PC-3 (cell line): ENCODE data around the gene DHODH. TPM values are rescaled to one million over a fixed set of nuclear protein-coding genes. Genes with fewer than 3 reads are reported as not detected.

ENCODE experiments used
- ATAC-seq: fragments of 200-7000 bp; cut with Tn5 transposase; 2 replicates; pipeline ENCODE4 v1.9.1; 2020; ENCODE audit warnings: mild to moderate bottlenecking, moderate library complexity
- BruUV-seq: library from RNA; stranded (reverse); fragments of 400-500 nt; replicated peaks from 2 replicates; lab custom pipeline; 2021; lab: Mats Ljungman, UMichigan
- CTCF ChIA-PET: fragments of 300-600 bp; sonication (Branson Sonifier 250); formaldehyde crosslinking; loops from one replicate; lab custom pipeline; 2022; ENCODE audit warnings: antibody characterized with exemption; lab: Charles Lee
- POLR2A ChIA-PET: fragments of 300-600 bp; sonication (Branson Sonifier 250); formaldehyde crosslinking; loops from one replicate; lab custom pipeline; 2022; ENCODE audit warnings: antibody characterized with exemption; ENCODE audit not compliant: unreplicated experiment; lab: Charles Lee
- DNase-seq: peaks from one replicate; pipeline ENCODE4 v3.0.0-alpha.2; 2015
- H2AFZ ChIP-seq: fragments of 300-600 bp; sonication (generic); 2 replicates; pipeline ENCODE4 v1.6.0; 2016; ENCODE audit warnings: antibody characterized with exemption, low read length
- H3F3A ChIP-seq: fragments of 300-600 bp; sonication (generic); one replicate; pipeline ENCODE4 v1.6.0; 2017; ENCODE audit warnings: antibody characterized with exemption, low read length, control low read depth, mild to moderate bottlenecking; ENCODE audit not compliant: unreplicated experiment
- H3K27ac ChIP-seq: fragments of 300-600 bp; sonication (generic); 2 replicates; pipeline ENCODE4 v1.5.1; 2016; ENCODE audit warnings: mild to moderate bottlenecking, low read length
- H3K27me3 ChIP-seq: fragments of 300-600 bp; sonication (generic); 2 replicates; pipeline ENCODE4 v1.6.1; 2016; ENCODE audit warnings: low read length, mixed read lengths
- H3K36me3 ChIP-seq: fragments of 300-600 bp; sonication (generic); 2 replicates; pipeline ENCODE4 v1.6.1; 2016; ENCODE audit warnings: low read depth, mixed run types, low read length, mixed read lengths
- H3K4me1 ChIP-seq: fragments of 300-600 bp; sonication (generic); 2 replicates; pipeline ENCODE4 v1.5.1; 2016; ENCODE audit warnings: low read length; ENCODE audit not compliant: insufficient read depth
- H3K4me2 ChIP-seq: fragments of 300-600 bp; sonication (generic); 2 replicates; pipeline ENCODE4 v1.6.0; 2016; ENCODE audit warnings: low read length
- H3K4me3 ChIP-seq: fragments of 300-600 bp; sonication (generic); 2 replicates; pipeline ENCODE4 v1.5.1; 2016; ENCODE audit warnings: mild to moderate bottlenecking, low read length, mixed read lengths
- H3K79me2 ChIP-seq: fragments of 300-600 bp; sonication (generic); 2 replicates; pipeline ENCODE4 v1.6.1; 2017; ENCODE audit warnings: low read length, mixed read lengths
- H3K9ac ChIP-seq: fragments of 300-600 bp; sonication (generic); 2 replicates; pipeline ENCODE4 v1.6.0; 2016; ENCODE audit warnings: mild to moderate bottlenecking, low read length
- H3K9me2 ChIP-seq: fragments of 300-600 bp; sonication (generic); replicated peaks from 2 replicates; pipeline ENCODE4 v1.6.1; 2016; ENCODE audit warnings: mixed run types, low read length, mixed read lengths
- H3K9me3 ChIP-seq: fragments of 300-600 bp; sonication (generic); 2 replicates; pipeline ENCODE4 v1.6.1; 2016; ENCODE audit warnings: low read length, mixed read lengths
- H4K20me1 ChIP-seq: fragments of 300-600 bp; sonication (generic); 2 replicates; pipeline ENCODE4 v1.6.1; 2016; ENCODE audit warnings: low read length, mixed read lengths
- EZH2 ChIP-seq: fragments of 300-600 bp; sonication (generic); IDR thresholded peaks from one replicate; pipeline ENCODE4 v1.6.1; 2017; ENCODE audit warnings: antibody characterized with exemption, mild to moderate bottlenecking, low read length; ENCODE audit not compliant: unreplicated experiment
- EZH2phosphoT487 ChIP-seq: fragments of 300-600 bp; sonication (generic); IDR thresholded peaks from 2 replicates; pipeline ENCODE4 v1.6.1; 2018; ENCODE audit warnings: mild to moderate bottlenecking, antibody characterized with exemption, low read length, borderline replicate concordance
- intact Hi-C: fragments of 100-400 bp; cut with micrococcal nuclease; formaldehyde crosslinking; loops from 2 replicates; pipeline ENCODE4 v1.9.0; 2023
- total RNA-seq: library from RNA; depleted of rRNA; stranded (reverse); fragments of >200 nt; gene quantifications from 2 replicates; pipeline ENCODE4 v1.2.3, GENCODE V29; 2014
- TF ChIP-seq, protein P1 (sequence below): fragments of 300-600 bp; sonication (generic); conservative IDR thresholded peaks from 2 replicates; pipeline ENCODE4 v1.5.1; 2017; ENCODE audit warnings: antibody characterized with exemption, low read depth, mild to moderate bottlenecking, low read length

DHODH gene
- total RNA-seq, 1 experiment from 2014 or later, result 11.1 TPM

DNA sequence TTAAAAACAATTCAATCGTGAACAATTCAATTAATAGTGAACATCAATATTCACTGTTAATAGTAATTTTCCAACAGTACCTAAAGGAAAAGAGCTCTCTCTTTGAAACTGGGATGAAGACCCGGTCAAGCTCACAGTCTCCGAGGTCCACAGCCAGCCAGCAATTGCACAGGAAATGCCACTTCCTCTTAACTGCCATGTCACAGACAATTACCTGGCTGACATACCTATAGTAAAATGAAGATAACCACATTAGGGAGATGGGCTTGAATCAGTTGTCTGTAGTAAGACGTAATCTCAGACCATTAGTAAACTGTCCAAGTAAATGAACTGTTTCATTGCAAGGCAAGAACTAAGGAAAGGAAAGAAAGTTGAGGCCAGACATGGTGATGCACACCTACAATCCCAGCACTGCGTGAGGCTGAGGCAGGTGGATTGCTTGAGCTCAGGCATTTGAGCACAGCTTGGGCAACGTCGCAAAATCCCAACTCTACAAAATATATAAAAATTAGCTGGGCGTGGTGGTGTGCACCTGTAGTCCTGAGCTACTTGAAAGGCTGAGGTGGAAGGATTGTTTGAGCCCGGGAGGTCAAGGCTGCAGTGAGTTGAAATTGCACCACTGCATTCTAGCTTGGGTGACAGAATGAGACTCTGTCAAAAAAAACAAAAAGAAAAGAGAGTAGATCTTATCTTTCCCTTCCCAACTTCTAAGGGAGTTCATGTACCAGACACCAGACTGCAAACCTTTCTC lies 45.2 kb upstream of the DHODH start:
- Histone ChIP-seq H3K36me3 (no peaks in the 10 kb centered on the region), H3K9me3 (no peaks in the 10 kb centered on the region), H2AFZ (no peak overlapping the region), H3K9me2 (no peaks in the 10 kb centered on the region), H3K27me3 (no peaks in the 10 kb centered on the region), H3K9ac (no peak overlapping the region), H3K27ac (no peak overlapping the region), H3K4me3 (no peak overlapping the region), H4K20me1 (no peaks in the 10 kb centered on the region), H3K4me2 (no peak overlapping the region), H3K79me2 (no peaks in the 10 kb centered on the region), H3F3A (no peaks in the 10 kb centered on the region), H3K4me1 (no peaks in the 10 kb centered on the region)
- ChIA-PET POLR2A (interaction anchor here (0.8 kb wide), 1 partner anchor 190 kb away, joined by 4 read pairs; no protein-coding TSS in a partner anchor), CTCF (no interaction called here)
- intact Hi-C loops, result loop anchor here (5.0 kb wide), 1 partner anchor 81 kb away; the partner anchor contains the start of gene ZNF821
- TF ChIP-seq, protein P1, sequence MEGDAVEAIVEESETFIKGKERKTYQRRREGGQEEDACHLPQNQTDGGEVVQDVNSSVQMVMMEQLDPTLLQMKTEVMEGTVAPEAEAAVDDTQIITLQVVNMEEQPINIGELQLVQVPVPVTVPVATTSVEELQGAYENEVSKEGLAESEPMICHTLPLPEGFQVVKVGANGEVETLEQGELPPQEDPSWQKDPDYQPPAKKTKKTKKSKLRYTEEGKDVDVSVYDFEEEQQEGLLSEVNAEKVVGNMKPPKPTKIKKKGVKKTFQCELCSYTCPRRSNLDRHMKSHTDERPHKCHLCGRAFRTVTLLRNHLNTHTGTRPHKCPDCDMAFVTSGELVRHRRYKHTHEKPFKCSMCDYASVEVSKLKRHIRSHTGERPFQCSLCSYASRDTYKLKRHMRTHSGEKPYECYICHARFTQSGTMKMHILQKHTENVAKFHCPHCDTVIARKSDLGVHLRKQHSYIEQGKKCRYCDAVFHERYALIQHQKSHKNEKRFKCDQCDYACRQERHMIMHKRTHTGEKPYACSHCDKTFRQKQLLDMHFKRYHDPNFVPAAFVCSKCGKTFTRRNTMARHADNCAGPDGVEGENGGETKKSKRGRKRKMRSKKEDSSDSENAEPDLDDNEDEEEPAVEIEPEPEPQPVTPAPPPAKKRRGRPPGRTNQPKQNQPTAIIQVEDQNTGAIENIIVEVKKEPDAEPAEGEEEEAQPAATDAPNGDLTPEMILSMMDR, result no peak
- TF ChIP-seq EZH2phosphoT487 (no peak), EZH2 (no peak)
- no TSS peak for BruUV-seq
- DNase-seq, result no peak
- no peak for ATAC-seq

DNA sequence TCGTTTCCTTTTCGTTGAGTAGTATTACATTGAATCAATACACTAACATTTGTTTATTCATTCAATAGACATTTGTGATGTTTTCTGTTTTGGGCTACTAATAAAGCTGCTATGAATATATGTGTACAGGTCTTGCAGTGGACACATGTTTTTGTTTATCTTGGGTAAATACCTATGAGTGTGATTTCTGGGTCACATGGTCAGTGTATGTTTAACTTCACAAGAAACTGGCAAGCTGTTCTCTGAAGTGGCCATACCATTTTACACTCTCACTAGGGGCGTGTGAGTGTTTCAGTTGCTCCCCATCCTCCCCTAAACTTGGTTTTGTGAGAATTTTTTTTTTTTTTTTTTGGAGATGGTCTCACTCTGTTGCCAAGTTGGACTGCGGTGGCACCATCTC lies 43.3 kb upstream of the DHODH start:
- no peaks in the 10 kb centered on the region for H3K79me2 ChIP-seq
- no peak overlapping the region for H3K27ac ChIP-seq
- no peaks in the 10 kb centered on the region for H3K9me2 ChIP-seq
- no peak overlapping the region for H2AFZ ChIP-seq
- ChIA-PET CTCF (no interaction called here), POLR2A (no interaction called here)
- no peak overlapping the region for H3K4me2 ChIP-seq
- no peak overlapping the region for H3K9ac ChIP-seq
- TF ChIP-seq, protein P1, result no peak
- TF ChIP-seq EZH2phosphoT487 (no peak), EZH2 (no peak)
- no peaks in the 10 kb centered on the region for H3F3A ChIP-seq
- no peaks in the 10 kb centered on the region for H3K36me3 ChIP-seq
- ATAC-seq (no peak), DNase-seq (no peak)
- no peaks in the 10 kb centered on the region for H4K20me1 ChIP-seq
- no peaks in the 10 kb centered on the region for H3K27me3 ChIP-seq
- H3K4me3 ChIP-seq, result no peak overlapping the region
- no peaks in the 10 kb centered on the region for H3K4me1 ChIP-seq
- no TSS peak for BruUV-seq
- intact Hi-C loops, result no loop called here
- H3K9me3 ChIP-seq, result no peaks in the 10 kb centered on the region

DNA sequence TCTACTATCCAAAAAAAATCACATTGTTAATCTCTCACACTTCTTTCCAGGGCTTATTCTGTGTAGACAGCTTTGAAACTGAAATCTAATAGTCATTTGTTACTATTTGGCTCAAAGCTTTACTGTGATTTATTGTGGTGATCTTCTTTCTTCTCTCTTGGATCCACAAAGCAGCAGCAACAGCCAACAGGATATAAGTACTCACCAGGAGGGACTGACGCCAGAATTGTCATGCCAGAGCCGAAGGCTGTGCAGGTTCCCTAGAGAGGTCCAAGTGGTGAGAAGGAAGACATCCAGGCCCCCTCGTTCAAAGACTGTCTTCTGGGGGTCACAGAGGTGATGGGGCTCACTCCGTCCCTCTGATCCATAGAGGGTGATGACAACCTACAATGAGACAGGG lies 41.6 kb upstream of the DHODH start:
- Histone ChIP-seq H3K27ac (no peak overlapping the region), H3K79me2 (no peaks in the 10 kb centered on the region), H3K36me3 (no peaks in the 10 kb centered on the region), H4K20me1 (no peaks in the 10 kb centered on the region), H3K4me3 (no peak overlapping the region), H3K4me1 (no peaks in the 10 kb centered on the region), H3K27me3 (no peaks in the 10 kb centered on the region), H3F3A (no peaks in the 10 kb centered on the region), H3K9ac (no peak overlapping the region), H3K9me3 (no peaks in the 10 kb centered on the region), H2AFZ (no peak overlapping the region), H3K9me2 (no peaks in the 10 kb centered on the region), H3K4me2 (no peak overlapping the region)
- ATAC-seq (no peak), DNase-seq (no peak)
- intact Hi-C loops, result no loop called here
- CTCF ChIA-PET, result no interaction called here
- POLR2A ChIA-PET, result no interaction called here
- no TSS peak for BruUV-seq
- no peak for TF ChIP-seq EZH2phosphoT487
- TF ChIP-seq EZH2, result no peak
- TF ChIP-seq, protein P1, result no peak
